Activated CD8-positive, alpha-beta memory T cell treated with anti-CD3 and anti-CD28 coated beads for 4 hours (primary cell): ENCODE measurements around the gene TMEM117.

Source experiments
- DNase-seq, 2 donors: peaks; one replicate each; pipeline ENCODE4 v3.0.0-alpha.2; 2020; ENCODE audit warnings: low read depth in 2 of 2

Gene TMEM117

GRCh38 chr12:43964033-43964432, 128.2 kb downstream of the TMEM117 start:
- DNase-seq = no peak

- no peak for DNase-seq
These were observed 129.1 kb downstream of the TMEM117 start for GRCh38 chr12:43964961-43965360.

- no peak for DNase-seq
These were observed 130.0 kb downstream of the TMEM117 start for GRCh38 chr12:43965899-43966298.

DNA sequence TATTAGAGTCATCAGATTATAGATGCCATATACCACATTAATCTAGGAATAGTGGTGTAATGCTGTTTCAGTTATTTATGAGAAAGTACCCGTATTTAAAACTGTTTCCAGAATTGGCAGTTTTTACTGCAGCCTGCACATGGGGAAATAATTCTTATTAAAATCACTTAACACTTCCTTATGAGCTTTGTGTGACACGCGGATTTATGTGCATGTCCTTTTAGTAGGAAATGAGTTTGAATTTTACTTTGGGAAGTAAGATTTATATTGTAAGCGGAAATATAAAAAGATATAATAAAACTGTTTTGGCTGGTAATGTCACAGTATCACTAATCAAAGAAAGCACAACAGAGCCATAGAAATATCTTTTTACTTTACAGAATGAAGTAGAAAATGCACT, 132.9 kb downstream of the TMEM117 start:
- no peak for DNase-seq

DNA sequence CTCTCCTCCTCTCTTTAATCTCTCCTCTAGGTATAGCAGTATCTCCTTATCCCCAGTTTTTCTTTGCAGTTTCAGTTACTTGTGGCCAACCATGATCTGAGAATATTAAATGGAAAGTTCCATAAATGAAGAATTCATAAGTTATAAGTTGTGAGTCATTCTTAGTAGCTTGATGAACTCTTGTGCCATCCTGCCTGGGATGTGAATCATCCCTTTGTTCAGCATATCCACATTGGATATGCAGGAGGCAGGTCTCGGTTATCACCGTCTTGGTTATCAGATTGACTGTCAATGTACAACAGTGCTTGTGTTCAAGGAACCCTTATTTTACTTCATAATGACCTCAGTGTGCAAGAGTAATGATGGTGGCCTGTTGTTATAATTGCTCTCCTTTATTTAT, 134.0 kb downstream of the TMEM117 start:
- DNase-seq = no peak

DNA sequence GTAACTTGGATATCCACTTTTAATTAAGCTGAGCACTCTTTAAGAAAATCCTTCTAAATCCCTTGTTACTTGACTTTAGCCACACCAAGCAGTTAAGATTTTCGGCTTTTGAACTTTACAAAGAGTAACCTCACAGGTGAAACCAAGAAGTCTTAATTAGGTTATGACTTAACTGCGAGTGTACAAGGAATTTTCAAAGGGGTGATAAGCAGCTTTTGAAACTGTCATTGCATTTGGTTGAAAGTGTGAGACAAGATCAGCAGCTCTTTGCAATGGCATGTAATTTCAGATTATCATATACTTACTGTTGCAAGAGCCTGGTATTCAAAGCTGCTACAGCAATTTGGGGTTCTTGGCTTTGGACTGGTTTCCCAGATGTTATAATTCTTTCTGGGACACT, 137.5 kb downstream of the TMEM117 start:
- no peak for DNase-seq

- no peak for DNase-seq
These were observed 138.1 kb downstream of the TMEM117 start for GRCh38 chr12:43973993-43974392.

DNA sequence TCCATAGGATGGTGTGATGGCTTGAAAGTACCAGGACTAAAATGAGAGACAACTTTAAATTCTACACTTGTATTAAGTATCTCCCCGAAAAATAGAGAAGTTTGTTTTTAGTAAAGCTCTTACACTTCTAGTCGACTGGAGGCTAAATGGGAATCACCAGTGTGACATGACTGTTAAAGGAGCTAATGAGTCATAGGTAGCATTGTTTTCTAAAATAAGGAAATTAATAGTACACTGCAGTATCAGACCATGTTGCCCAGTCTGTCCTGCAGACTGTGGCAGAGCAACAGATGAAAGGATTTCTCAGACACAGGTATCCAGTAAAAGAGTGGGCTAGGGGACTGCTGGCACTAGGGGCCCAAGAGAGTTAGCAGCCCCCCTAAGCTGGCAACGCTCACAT, 140.1 kb downstream of the TMEM117 start:
- DNase-seq = no peak

- DNase-seq = no peak
These were observed 142.7 kb downstream of the TMEM117 start for GRCh38 chr12:43978556-43978955.

GRCh38 chr12:43979450-43979849, 143.6 kb downstream of the TMEM117 start:
- no peak for DNase-seq

GRCh38 chr12:43980627-43981191, 144.8 kb downstream of the TMEM117 start:
- no peak for DNase-seq

- no peak for DNase-seq
These were observed 145.8 kb downstream of the TMEM117 start for GRCh38 chr12:43981726-43982125.

DNA sequence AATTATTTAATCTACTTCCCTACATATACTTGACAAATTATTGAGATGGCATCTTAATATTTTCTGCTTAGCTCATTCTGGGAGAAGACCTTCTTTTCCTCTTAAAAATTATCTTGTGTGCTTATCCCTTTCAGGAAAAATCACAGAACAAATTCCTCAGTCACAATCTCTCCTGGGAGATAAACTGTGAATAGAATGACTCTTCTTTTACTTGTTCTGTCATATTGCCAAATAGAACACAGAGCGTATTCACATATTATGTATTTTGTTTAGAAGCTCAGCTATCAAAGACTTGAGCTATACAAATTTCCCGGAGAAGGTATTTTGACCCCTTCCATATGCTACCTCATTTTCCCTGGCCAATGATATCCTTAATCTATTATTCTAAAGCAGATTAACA, 146.7 kb downstream of the TMEM117 start:
- no peak for DNase-seq

DNA sequence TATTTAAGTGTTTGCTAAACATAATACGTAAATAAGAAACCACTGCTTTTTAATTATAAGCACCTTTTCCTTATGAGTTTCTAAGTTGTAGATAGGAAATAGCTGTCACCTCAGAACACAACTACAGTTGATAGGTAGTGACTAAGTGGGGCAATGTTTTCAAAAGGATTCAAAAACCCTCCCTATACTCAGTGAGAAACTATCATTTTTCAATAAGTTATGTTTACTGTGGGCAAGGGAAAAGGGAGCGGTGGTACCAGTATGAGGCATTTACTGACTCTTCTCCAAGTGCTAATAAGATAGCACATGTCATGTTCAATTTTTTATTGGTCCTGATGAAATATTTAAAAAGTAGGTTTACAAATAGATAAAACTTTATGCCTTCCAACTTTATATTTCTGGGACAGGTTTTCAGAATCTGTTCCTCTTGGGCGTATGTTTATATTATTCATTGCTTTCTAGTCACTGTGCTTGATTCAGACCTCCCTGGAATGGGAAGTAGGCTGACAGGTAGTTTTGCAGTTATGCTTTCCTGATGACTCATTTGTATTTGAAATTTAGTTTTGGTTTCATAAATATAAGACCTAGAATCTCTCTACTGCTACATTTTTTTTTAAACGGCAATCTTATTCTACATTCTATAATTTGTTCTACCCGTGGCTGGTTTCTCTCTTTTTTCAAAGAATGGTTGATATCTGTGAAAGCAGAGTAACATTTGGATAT, 153.1 kb downstream of the TMEM117 start:
- no peak for DNase-seq

DNA sequence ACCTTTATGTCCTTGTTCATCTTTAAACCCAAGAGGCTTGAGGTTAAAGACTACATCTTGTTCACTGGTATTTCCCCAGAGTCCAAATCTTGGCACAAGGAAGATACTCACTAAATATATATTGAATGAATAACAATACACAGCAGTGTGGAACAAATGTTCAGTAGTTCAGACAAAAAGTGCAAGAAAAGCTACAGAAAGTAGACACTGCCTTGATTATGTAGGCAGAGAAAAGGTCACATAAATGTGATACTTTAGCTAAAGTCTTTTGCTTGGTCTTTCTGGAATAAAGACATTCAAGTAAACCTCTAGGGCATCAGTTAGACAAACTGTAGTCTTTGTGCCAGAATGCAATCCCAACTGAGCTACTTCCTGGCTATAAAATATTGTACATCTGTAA, 157.0 kb downstream of the TMEM117 start:
- no peak for DNase-seq

DNA sequence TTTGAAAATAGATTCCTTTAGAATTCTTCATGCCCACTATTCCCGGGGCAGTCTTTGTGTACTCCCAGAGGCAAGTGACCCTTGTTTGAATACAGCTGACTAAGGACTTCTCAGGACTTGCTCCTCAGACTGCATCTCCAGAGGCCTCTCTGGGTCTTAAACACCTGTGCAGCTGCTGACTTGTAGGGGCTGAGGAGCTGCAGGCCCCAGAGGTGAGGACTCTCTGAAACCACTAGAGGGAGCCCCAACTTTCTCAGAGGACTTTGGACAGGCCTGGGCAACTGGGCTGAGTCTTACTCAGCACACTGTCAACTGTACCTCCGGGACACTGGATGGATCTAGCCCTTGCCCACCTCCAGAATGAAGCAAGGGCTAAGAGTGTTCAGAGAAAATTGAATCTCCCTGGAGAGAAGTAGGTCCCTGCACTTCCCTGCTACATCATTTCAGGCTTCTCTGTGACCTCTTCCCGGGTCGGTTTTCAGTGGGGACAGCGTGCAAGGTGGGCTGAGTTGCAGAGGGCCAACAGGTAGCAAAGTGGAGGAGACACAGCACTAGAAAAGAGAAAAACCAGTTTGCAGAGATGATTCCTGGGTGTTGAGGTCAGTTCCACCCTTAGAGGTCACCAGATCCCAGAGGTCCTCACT, 164.6 kb downstream of the TMEM117 start:
- DNase-seq = no peak

DNA sequence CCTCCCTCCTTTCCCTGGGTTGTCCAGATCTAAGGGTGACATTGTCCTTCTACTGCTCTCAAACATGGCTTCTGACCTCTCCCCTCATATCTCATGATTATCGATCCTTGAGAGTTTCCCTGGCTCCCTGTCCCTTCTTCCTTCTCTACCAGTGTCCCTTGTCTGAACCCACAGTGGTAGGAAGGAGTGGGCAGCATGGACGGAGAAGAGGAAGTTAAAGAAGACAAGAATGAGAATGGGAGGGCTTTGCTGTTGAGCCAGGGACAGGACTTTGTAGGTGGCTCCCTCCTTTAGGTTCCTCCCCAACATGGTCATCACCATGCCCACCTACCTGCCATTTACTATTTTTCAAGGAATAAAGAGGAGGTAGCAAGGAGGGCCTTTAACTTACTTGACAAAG, 166.7 kb downstream of the TMEM117 start:
- DNase-seq = no peak

DNA sequence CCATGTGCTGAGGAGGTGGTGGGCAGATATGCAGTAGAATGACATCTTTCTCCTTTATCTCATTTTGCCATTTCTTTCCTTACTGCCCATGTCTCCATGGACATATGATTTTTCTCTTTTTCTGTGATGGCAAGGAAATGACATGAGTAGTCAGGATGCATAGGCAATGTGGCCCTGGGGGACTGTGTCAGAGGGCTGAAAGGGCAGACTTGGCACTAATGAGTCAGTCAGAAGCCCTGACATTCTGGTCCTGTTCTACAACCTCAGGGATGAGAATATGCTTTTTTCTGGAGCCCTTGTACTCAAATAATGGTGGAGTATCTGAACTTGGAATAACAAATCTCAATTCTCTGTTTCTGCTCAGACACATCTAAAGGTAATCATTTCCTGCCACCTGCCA, 167.8 kb downstream of the TMEM117 start:
- no peak for DNase-seq

- DNase-seq = no peak
These were observed 179.6 kb downstream of the TMEM117 start for GRCh38 chr12:44015333-44015941.

- no peak for DNase-seq
These were observed 181.3 kb downstream of the TMEM117 start for GRCh38 chr12:44017216-44017615.

DNA sequence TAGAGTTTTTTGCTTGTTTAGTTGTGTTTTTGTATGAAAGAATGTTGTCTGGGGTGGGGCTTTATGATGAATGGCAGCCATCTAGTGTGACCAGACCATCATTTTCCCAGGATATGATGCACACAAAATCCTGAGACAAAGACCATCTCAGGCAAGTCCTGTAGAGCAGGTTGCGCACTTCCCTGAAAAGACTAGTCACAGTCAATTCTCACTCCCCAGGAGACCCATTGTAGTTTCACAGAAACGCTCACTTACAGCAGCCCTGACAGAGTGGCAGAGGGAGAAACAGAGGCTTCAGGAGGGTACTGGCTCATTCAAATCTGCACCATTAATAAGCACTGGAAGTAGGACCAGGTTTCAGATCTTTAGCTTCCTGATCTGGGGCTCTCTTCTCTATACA, 183.2 kb downstream of the TMEM117 start:
- DNase-seq = no peak

DNA sequence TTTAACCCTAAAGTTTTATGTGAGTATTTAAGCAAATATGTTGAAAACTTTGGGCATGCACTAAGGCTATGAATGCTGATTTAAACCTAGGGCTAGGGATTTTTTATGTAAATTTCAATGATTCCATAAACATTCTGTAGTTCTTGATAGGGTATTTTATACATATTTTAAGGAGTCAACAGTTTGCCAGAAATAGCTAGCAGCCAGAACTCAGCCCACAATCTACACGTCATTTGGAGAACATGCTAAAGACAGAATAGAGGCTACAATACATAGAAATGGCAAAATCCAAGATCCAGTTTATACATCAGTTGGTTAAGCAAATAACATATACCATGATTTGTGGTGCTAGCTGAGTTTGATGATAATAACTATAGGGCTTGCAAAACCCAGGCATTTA, 184.7 kb downstream of the TMEM117 start:
- no peak for DNase-seq

DNA sequence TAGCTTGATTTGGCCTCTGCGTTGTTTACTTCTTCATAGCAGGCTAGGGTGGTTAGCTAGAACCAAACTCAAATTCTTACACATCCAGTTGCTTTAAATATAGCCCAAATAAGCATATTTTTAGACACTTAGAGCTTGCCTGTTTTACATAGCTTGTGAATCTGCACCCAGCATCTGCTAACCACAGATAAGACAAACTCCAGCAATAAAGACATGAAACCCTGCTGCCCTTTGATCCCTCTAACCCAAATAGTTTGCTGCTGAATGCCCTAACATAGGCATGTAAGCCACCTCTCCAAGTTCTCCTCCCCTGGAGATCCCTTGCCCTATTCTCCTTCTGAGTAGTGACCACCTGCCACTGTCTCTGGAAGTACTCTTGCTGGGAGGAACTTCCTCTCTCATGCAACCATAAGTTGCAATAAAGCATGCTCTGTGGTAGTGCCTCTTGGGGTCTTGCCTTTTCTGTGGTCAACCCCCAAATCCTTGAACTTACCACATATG, 185.6 kb downstream of the TMEM117 start:
- DNase-seq = no peak
